HepG2 (cell line): Measurements from ENCODE around the gene SYNGAP1. TPM values are rescaled to one million over a fixed set of nuclear protein-coding genes. Genes with fewer than 3 reads are reported as not detected.

Experiments
- ARNT ChIP-seq: fragments of 450-650 bp; IDR thresholded peaks from 2 replicates; pipeline ENCODE4 v1.6.1; 2017
- ATF1 ChIP-seq: IDR thresholded peaks from 2 replicates; pipeline ENCODE4 v1.6.1; 2016; ENCODE audit warnings: mild to moderate bottlenecking, control low read depth
- BCL3 ChIP-seq: sonication (generic); formaldehyde crosslinking; IDR thresholded peaks from 2 replicates; pipeline ENCODE4 v1.5.1; 2020; ENCODE audit warnings: mild to moderate bottlenecking, missing genetic modification reagents, moderate library complexity
- ELF4 ChIP-seq: sonication (generic); formaldehyde crosslinking; IDR thresholded peaks from 2 replicates; pipeline ENCODE4 v1.5.0; 2020; ENCODE audit warnings: missing genetic modification reagents, mild to moderate bottlenecking, moderate library complexity, borderline replicate concordance
- HDAC1 ChIP-seq: sonication (generic); formaldehyde crosslinking; IDR thresholded peaks from 2 replicates; pipeline ENCODE4 v1.5.1; 2020; ENCODE audit warnings: mild to moderate bottlenecking, missing genetic modification reagents
- HOXA7 ChIP-seq: sonication (generic); formaldehyde crosslinking; IDR thresholded peaks from 2 replicates; pipeline ENCODE4 v1.8.1; 2022; ENCODE audit warnings: mild to moderate bottlenecking, missing genetic modification reagents, moderate library complexity
- HOXD1 ChIP-seq: sonication (generic); formaldehyde crosslinking; IDR thresholded peaks from 2 replicates; pipeline ENCODE4 v1.5.0; 2020; ENCODE audit warnings: missing genetic modification reagents
- NFYB ChIP-seq: sonication (generic); formaldehyde crosslinking; IDR thresholded peaks from 2 replicates; pipeline ENCODE4 v1.4.0; 2020; ENCODE audit warnings: missing genetic modification reagents
- PRDM4 ChIP-seq: sonication (generic); formaldehyde crosslinking; IDR thresholded peaks from 2 replicates; pipeline ENCODE4 v1.9.0; 2021; ENCODE audit warnings: missing genetic modification reagents, borderline replicate concordance
- RBM22 ChIP-seq: fragments of 200-400 bp; formaldehyde crosslinking; optimal IDR thresholded peaks from 2 replicates; pipeline ENCODE3; 2017; ENCODE audit warnings: mild to moderate bottlenecking, low read length, moderate library complexity
- TGIF2 ChIP-seq: IDR thresholded peaks from 2 replicates; pipeline ENCODE4 v1.6.1; 2016; ENCODE audit warnings: control low read depth, missing compliant biosample characterization
- ZBTB37 ChIP-seq: sonication (generic); formaldehyde crosslinking; IDR thresholded peaks from 2 replicates; pipeline ENCODE4 v1.4.0; 2020; ENCODE audit warnings: mild to moderate bottlenecking, missing genetic modification reagents
- ZBTB4 ChIP-seq: sonication (generic); formaldehyde crosslinking; IDR thresholded peaks from 2 replicates; pipeline ENCODE4 v1.4.0; 2020; ENCODE audit warnings: missing genetic modification reagents, mild to moderate bottlenecking, borderline replicate concordance
- ZFAT ChIP-seq: sonication (generic); formaldehyde crosslinking; conservative IDR thresholded peaks from 2 replicates; pipeline ENCODE4 v1.8.1; 2023; ENCODE audit warnings: missing genetic modification reagents, inconsistent platforms
- ZFP62 ChIP-seq: sonication (generic); formaldehyde crosslinking; IDR thresholded peaks from 2 replicates; pipeline ENCODE4 v1.4.0; 2020; ENCODE audit warnings: missing genetic modification reagents
- ZNF280D ChIP-seq: sonication (generic); formaldehyde crosslinking; IDR thresholded peaks from 2 replicates; pipeline ENCODE4 v1.5.1; 2020; ENCODE audit warnings: mild to moderate bottlenecking, missing genetic modification reagents
- ZNF510 ChIP-seq: sonication (generic); formaldehyde crosslinking; IDR thresholded peaks from 2 replicates; pipeline ENCODE4 v1.4.0; 2020; ENCODE audit warnings: low read depth, mild to moderate bottlenecking, missing genetic modification reagents
- polyA plus RNA-seq, 8 experiments: library from polyadenylated mRNA; depleted of rRNA in 3 of 8; stranded (reverse) in 7 of 8; unstranded in 1 of 8; fragments of >200 nt; fragmentation: Illumina TruSeq in 4 of 8; extraction: Trizol in 4 of 8; gene quantifications; 2 replicates each; pipeline versions ENCODE4 v1.2.1 to v1.2.3, GENCODE V29; 2011 to 2016; ENCODE audit warnings: low read depth in 4 of 8, missing spikeins in 1 of 8, mixed read lengths in 1 of 8; ENCODE audit not compliant: insufficient read depth in 1 of 8
- total RNA-seq, 5 experiments: library from RNA; depleted of rRNA; stranded (reverse); fragments of >200 nt; fragmentation: Illumina TruSeq; extraction: Trizol; gene quantifications; 2 replicates each; pipeline ENCODE4 v1.2.3, GENCODE V29; 2016; ENCODE audit warnings: low read depth in 1 of 5

SYNGAP1 gene
- total and polyA plus RNA-seq, 2 of the 13 experiments (the other 11 are each of a cell fraction or from before 2014, with no cell fraction given), result 0.75 to 1.1 TPM

- no peak for TF ChIP-seq ZBTB4 (CRISPR knock-in tag)
- peak; percentile 74; the same call in 1 of the 2 replicates for TF ChIP-seq HDAC1
- no peak for TF ChIP-seq ZNF280D (CRISPR knock-in tag)
- no peak for TF ChIP-seq PRDM4 (CRISPR knock-in tag)
- no peak for TF ChIP-seq ZFP62 (CRISPR knock-in tag)
- TF ChIP-seq NFYB (CRISPR knock-in tag), result no peak
- TF ChIP-seq ARNT, result no peak
- TF ChIP-seq HOXD1, result no peak
- no peak for TF ChIP-seq ZNF510
- no peak for TF ChIP-seq ATF1 (CRISPR knock-in tag)
- TF ChIP-seq HOXA7, result no peak
- no peak for TF ChIP-seq RBM22
- peak; percentile 59; the same call in 1 of the 2 replicates for TF ChIP-seq TGIF2 (CRISPR knock-in tag)
- no peak for TF ChIP-seq ZBTB37 (CRISPR knock-in tag)
- TF ChIP-seq ZFAT (CRISPR knock-in tag), result no peak
- TF ChIP-seq BCL3, result 0 out of 2 replicates have a peak, but pooled peaks have one; percentile 29
- TF ChIP-seq ELF4 (CRISPR knock-in tag), result no peak
These were observed 8.9 kb upstream of the SYNGAP1 start, which contains the start of gene PHF1 (continued) for GRCh38 chr6:33410711-33411631.
